ENCODE measurements around the gene FBXO31.

Gene FBXO31

DNA sequence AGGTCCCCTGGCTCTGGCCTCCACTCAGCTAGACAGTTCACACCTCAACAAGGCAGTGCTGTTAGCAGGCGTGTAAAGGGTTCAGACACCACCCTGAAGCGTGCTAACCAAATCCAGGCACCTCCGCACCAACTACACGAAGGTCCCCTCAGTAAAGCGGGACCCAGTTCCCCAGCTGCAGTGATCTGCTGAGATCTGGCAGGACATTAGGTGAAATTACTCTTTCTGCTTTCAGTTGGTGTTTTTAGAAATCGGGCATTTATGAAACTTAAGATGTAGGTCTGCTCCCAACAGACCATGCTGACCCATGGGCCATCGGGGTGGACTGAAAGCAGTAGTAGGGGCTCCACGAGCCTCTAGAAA lies 27.1 kb downstream of the FBXO31 start:
- no peaks in the 10 kb centered on the region for H3K9me3 ChIP-seq
- H3K4me3 ChIP-seq (ENCODE audit: low read depth in 1 of 2, low read length in 1 of 2), result no peak overlapping the region
- H3K4me1 ChIP-seq (ENCODE audit: control insufficient read depth in 1 of 2, insufficient read depth in 1 of 2, low read depth in 1 of 2, low read length in 1 of 2), result no peaks in the 10 kb centered on the region
- H3K27ac ChIP-seq, result no peak overlapping the region
- TF ChIP-seq, protein P1, sequence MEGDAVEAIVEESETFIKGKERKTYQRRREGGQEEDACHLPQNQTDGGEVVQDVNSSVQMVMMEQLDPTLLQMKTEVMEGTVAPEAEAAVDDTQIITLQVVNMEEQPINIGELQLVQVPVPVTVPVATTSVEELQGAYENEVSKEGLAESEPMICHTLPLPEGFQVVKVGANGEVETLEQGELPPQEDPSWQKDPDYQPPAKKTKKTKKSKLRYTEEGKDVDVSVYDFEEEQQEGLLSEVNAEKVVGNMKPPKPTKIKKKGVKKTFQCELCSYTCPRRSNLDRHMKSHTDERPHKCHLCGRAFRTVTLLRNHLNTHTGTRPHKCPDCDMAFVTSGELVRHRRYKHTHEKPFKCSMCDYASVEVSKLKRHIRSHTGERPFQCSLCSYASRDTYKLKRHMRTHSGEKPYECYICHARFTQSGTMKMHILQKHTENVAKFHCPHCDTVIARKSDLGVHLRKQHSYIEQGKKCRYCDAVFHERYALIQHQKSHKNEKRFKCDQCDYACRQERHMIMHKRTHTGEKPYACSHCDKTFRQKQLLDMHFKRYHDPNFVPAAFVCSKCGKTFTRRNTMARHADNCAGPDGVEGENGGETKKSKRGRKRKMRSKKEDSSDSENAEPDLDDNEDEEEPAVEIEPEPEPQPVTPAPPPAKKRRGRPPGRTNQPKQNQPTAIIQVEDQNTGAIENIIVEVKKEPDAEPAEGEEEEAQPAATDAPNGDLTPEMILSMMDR (IDR thresholded peaks at IDR 0.05), result no peak
- H3K36me3 ChIP-seq, result no peaks in the 10 kb centered on the region
- H3K27me3 ChIP-seq, result no peaks in the 10 kb centered on the region

GRCh38 chr16:87353613-87354012 lies 30.0 kb downstream of the FBXO31 start:
- no peaks in the 10 kb centered on the region for H3K9me3 ChIP-seq
- H3K27ac ChIP-seq, result no peak overlapping the region
- no peaks in the 10 kb centered on the region for H3K4me1 ChIP-seq (ENCODE audit: control insufficient read depth in 1 of 2, insufficient read depth in 1 of 2, low read depth in 1 of 2, low read length in 1 of 2)
- H3K36me3 ChIP-seq, result no peaks in the 10 kb centered on the region
- TF ChIP-seq, protein P1 (IDR thresholded peaks at IDR 0.05), result no peak
- H3K27me3 ChIP-seq, result no peaks in the 10 kb centered on the region
- H3K4me3 ChIP-seq (ENCODE audit: low read depth in 1 of 2, low read length in 1 of 2), result no peak overlapping the region

GRCh38 chr16:87352818-87353217 lies 30.8 kb downstream of the FBXO31 start:
- no peaks in the 10 kb centered on the region for H3K36me3 ChIP-seq
- TF ChIP-seq, protein P1 (IDR thresholded peaks at IDR 0.05), result no peak
- H3K27ac ChIP-seq, result no peak overlapping the region
- no peak overlapping the region for H3K4me3 ChIP-seq (ENCODE audit: low read depth in 1 of 2, low read length in 1 of 2)
- no peaks in the 10 kb centered on the region for H3K4me1 ChIP-seq (ENCODE audit: control insufficient read depth in 1 of 2, insufficient read depth in 1 of 2, low read depth in 1 of 2, low read length in 1 of 2)
- no peaks in the 10 kb centered on the region for H3K9me3 ChIP-seq
- H3K27me3 ChIP-seq, result no peaks in the 10 kb centered on the region

DNA sequence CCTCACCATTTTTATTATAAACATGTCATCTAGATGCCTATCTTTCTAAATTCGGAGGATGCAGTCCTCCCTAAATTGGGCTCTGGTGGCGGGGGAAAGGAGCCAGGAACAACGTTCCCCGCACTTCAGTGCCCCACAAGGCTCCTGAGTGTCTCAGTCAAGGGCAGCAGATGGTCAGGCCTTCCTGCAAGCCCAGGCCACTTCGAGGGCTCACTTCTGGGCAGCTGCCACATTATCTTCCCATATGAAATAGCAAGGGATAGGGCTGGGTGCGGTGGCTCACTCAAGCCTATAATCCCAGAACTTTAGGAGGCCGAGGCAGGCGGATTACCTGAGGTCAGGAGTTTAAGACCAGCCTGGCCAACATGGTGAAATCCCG lies 32.3 kb downstream of the FBXO31 start:
- Histone ChIP-seq H3K4me3 (ENCODE audit: low read depth in 1 of 2, low read length in 1 of 2) (no peak overlapping the region), H3K27ac (no peak overlapping the region), H3K36me3 (no peaks in the 10 kb centered on the region), H3K27me3 (no peaks in the 10 kb centered on the region), H3K4me1 (ENCODE audit: control insufficient read depth in 1 of 2, insufficient read depth in 1 of 2, low read depth in 1 of 2, low read length in 1 of 2) (no peaks in the 10 kb centered on the region), H3K9me3 (no peaks in the 10 kb centered on the region)
- TF ChIP-seq, protein P1 (IDR thresholded peaks at IDR 0.05), result no peak

GRCh38 chr16:87350681-87351319 lies 32.8 kb downstream of the FBXO31 start:
- H3K36me3 ChIP-seq, result no peaks in the 10 kb centered on the region
- no peak overlapping the region for H3K27ac ChIP-seq
- H3K27me3 ChIP-seq, result no peaks in the 10 kb centered on the region
- TF ChIP-seq, protein P1 (IDR thresholded peaks at IDR 0.05), result no peak
- H3K4me3 ChIP-seq (ENCODE audit: low read depth in 1 of 2, low read length in 1 of 2), result no peak overlapping the region
- H3K9me3 ChIP-seq, result no peaks in the 10 kb centered on the region
- H3K4me1 ChIP-seq (ENCODE audit: control insufficient read depth in 1 of 2, insufficient read depth in 1 of 2, low read depth in 1 of 2, low read length in 1 of 2), result no peaks in the 10 kb centered on the region

DNA sequence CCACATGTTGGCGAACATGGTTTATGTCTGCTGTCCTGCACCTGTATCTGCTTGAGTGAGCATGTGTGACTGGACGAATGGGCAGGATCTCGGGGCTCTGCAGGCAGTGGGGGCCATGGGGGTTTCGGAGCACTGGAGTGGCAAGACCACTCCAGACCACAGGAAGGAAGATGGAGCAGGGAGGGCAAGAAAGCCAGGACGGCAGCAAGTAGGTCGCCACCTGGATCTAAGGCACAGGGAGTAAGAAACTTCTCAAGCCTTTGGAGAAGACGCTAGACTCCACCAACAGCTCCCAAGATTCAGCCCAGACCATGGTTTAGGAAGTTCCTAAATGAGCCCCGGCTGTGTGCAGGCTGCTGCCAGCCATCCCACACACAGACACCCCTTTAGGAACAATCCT lies 33.5 kb downstream of the FBXO31 start:
- TF ChIP-seq, protein P1 (IDR thresholded peaks at IDR 0.05), result no peak
- Histone ChIP-seq H3K4me1 (ENCODE audit: control insufficient read depth in 1 of 2, insufficient read depth in 1 of 2, low read depth in 1 of 2, low read length in 1 of 2) (no peaks in the 10 kb centered on the region), H3K27me3 (no peaks in the 10 kb centered on the region), H3K9me3 (no peaks in the 10 kb centered on the region), H3K27ac (no peak overlapping the region), H3K36me3 (no peaks in the 10 kb centered on the region), H3K4me3 (ENCODE audit: low read depth in 1 of 2, low read length in 1 of 2) (no peak overlapping the region)
